HG02938 (cell line): ENCODE measurements around the gene OOSP4B.
"Not testable (repeated sequence)": the region's sequence is repeated elsewhere in the genome, so short reads cannot be mapped to it uniquely, and the experiment has no call there.

Source experiments
- ATAC-seq: cut with Tn5 transposase; IDR thresholded peaks from one replicate; pipeline ENCODE4 v1.9.1; 2021; ENCODE audit warnings: mild to moderate bottlenecking, moderate library complexity; ENCODE audit not compliant: unreplicated experiment

The OOSP4B gene

GRCh38 chr11:60059052-60059451 is 42.1 kb downstream of the OOSP4B start:
- no peak for ATAC-seq

DNA sequence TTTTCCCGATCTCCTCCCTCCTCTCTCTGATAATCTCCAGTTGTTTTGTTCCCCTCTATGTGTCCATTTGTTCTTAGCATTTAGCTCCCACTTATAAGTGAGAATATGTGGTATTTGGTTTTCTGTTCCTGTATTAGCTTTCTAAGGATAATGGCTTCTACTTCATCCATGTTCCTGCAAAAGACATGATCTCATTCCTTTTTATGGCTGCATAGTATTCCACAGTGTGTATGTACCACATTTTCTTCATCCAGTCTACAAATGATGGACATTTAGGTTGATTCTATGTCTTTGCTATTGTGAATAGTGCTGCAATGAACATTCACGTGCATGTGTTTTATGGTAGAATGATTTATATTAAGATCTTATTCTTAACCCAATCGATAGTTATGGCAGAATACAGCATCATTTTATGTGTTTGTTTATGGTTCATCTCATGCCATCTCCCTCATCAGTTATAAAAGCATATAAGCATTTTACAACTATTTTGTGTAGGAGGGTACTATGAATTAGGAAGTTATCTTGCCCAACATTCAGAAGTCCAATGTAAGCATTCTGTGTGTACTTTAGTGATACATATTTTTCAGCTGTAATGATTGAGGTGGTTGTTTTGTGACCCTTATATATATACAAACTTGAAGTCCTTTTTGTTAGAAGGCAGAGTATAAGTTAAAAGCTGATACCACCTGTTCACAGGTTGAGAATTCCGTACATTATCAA is 42.7 kb downstream of the OOSP4B start:
- no peak for ATAC-seq

GRCh38 chr11:60064111-60064510 is 47.1 kb downstream of the OOSP4B start:
- ATAC-seq, result no peak

DNA sequence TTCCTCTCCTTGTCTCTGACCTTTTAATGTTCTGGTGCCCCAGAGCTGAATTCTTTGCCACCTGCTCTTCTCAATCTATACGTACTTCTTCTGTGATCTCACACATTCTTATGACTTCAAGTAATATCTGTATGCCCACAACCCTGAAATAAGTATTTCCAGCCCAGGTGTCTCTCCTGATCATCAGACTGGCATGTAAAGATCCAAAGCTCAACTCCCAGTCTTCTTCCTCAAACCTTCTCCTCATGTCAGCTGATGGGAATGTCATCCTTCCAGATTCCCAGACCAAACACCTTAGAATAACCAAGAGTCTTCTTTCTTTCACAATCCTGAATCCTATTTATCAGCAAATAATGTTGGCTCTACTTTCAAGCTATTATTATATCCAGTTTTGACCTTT is 48.8 kb downstream of the OOSP4B start:
- no peak for ATAC-seq

GRCh38 chr11:60069450-60069849 is 52.5 kb downstream of the OOSP4B start:
- ATAC-seq, result no peak

GRCh38 chr11:60071644-60072043 is 54.7 kb downstream of the OOSP4B start:
- ATAC-seq, result not testable (repeated sequence)

DNA sequence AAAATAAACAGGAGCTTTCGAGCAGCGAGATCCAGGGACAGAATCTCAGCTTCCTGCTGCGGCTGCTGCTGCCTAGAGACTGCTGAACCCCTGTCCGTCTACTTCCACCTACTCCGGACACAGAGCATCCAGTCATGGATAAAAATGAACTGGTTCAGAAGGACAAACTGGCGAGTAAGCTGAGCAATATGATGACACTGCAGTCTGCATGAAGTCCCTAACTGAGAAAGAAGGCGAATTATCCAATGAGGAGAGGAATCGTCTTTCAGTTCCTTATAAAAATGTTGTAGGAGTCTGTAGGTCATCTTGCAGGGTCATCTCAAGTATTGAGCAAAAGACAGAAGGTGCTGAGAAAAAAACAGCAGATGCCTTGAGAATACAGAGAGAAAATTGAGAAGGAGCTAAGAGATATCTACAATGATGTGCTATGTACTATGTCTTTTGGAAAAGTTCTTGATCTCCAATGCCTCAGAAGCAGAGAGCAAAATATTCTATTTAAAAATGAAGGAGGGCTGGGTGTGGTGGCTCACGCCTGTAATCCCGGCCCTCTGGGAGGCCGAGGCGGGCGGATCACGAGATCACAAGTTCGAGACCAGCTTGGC is 60.3 kb downstream of the OOSP4B start:
- ATAC-seq, result no peak

DNA sequence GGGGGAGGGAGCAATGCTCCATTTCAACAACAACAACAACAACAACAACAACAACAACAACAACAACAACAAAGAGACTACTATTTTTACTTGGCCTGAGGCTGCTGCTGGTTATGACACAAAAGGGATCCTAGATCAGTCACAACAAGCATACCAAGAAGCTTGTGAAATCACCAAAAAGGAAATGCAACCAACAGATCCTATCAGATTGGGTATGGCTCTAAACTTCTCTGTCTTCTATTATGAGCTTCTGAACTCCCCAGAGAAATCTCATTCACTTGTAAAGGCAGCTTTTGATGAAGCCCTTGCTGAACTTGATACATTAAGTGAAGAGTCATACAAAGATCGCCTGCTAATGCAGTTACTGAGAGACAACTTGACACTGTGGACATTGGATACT is 61.0 kb downstream of the OOSP4B start:
- no peak for ATAC-seq

DNA sequence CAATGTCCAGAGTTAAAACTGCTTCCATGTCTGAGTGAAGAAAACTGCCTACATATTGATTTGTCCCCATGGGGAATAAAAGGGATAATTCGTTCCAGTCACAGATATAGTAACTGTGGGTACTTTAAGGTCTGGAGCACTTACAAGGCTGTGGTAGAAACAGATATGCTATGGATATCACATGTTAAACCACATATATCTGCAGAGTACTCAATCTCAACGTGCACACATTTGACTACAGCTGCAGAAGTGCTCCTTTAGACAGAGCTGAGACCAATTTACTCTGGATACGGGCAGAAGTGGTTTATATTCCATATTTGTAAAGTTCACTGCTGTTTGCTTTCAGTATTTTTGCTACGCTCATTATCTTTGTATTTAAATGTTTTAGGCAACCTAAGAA is 61.8 kb downstream of the OOSP4B start:
- no peak for ATAC-seq

- no peak for ATAC-seq
Observed at GRCh38 chr11:60080535-60080934, 63.6 kb downstream of the OOSP4B start.
